NCI-H146 (cell line): ENCODE results near the gene RABAC1.
"Not testable (repeated sequence)": the region's sequence is repeated elsewhere in the genome, so short reads cannot be mapped to it uniquely, and the experiment has no call there.

Experiments used
- DNase-seq: peaks from one replicate; lab custom pipeline; 2025; lab: John Stamatoyannopoulos, UW

The RABAC1 gene

DNA sequence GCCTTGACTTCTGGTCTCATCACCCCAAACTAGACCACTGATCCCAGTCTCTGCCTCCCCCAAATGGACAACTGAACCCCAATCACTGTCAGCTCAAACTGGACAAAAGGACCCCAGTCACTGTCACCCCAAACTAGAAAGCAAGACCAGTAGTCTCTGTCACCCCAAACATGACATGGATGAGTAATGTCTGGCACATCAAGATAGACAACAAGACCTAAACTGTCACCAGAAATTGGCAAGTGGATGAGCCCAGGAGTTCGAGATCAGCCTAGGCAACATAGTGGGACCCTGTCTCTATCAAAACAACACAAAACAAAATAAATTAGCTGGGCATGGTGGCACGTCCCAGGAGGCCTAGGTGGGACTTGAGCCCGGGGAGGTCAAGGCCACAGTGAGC, 12.0 kb downstream of the RABAC1 start:
- no peak for DNase-seq

DNA sequence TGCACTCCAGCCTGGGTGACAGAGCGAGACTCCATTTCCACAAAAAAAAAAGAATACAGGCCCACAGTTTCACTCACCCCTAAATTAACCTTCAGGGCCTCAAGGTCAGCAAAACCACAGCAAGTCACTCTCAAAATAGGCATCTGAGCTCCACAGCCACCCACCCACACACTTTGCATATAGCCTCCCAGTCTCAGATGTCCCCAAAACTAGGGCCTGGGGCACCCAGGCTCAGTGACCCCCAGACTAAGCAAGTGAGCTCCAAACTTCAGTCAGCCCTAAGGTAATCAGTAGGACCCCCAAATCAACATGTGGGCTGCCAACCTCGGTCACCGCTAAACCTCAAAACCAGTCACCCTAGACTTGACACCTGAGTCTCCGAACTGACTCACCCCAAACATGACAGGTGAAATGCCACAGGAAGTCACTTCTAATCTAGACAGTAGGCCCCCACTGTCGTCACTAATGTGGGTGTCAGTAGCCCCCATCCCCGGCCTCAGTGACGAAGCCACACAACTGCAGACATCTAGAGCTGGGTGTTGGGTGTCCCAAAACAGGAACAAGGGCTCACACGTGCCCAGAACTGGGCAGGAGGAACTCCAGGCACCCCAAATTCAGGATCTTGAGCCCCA, 13.9 kb downstream of the RABAC1 start:
- DNase-seq = no peak

DNA sequence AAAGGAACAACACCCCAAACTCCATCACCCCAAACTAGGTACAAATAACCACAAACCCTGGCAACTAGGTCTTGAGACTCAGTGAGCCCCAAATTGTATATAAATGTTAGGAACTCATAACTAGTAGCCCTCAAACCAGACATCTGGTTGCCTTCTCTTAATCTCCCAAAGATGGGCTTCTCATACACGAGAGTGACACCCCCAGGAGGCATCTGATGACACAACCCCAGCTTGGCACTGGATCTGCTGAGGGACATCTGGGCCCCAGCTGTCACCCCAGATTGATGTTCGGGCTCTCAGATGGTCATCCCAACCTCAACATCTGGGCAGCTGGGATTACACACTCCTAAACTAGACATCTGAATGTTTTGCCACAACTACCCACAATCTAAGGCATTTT, 14.8 kb downstream of the RABAC1 start:
- DNase-seq = no peak

DNA sequence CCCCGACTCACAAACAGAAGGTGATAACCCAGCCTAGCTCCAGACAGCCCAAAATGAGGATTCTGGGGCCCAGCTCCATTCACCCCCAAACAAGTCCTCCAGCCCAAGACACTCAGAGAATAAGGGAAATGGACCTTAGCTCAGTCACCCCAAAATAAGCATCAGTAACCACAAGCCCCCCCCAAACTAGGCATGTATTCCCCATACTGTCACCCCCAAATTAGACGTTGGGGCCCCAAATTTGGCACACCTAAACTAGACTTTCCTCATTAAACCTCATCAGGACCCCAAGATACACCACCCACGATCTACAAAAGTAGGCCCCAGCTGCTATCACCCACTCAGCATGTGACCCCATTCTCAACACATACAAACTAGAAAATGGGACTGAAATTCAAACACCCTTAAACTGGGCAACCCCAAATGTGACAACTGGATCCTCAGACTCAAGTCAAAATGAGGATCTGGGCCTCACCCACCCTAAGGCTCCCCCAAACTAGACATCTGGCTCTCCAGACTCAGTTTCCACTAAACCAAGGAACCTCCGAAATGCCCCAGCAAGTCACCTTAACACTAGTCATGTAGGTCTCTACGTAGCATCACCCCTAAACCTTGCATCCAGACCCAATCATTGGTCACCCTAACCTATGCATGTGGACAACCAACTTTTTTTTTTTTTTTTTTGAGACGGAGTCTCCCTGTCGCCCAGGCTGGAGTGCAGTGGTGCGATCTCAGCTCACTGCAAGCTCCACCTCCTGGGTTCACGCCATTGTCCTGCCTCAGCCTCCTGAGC, 17.5 kb downstream of the RABAC1 start:
- DNase-seq = no peak

DNA sequence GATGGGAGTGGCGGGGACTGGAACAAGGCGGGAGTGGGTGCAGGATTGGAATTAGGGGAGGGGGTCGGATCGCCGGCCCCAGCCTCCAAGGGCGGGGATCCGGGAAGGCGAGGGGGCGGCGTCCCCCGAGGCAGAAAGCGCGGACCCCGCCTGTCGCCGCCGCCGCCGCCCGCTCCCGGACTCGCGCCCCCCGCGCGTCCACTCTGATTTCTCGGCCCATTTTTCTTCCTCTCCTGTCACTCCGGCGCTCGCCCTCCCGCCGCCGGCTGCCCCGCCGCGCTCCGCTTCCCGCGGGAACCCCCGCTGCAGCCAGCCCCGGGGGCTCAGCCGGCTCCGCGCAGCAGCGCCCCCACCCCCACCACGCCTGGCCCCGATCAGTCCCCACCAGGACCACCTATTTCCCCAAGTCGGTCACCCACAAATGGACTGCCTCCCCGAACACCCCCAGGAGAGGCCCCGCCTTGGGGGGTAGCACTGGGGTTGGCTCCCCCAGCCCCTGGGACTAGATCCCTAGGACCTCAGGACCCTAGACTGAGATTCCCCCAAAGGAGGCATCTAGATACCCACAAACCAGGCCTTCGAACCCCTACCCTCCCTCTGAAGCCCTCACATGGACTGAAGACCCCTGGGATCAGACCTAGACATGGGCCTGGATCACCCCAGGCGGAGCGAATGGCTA, 18.3 kb downstream of the RABAC1 start:
- DNase-seq = no peak

DNA sequence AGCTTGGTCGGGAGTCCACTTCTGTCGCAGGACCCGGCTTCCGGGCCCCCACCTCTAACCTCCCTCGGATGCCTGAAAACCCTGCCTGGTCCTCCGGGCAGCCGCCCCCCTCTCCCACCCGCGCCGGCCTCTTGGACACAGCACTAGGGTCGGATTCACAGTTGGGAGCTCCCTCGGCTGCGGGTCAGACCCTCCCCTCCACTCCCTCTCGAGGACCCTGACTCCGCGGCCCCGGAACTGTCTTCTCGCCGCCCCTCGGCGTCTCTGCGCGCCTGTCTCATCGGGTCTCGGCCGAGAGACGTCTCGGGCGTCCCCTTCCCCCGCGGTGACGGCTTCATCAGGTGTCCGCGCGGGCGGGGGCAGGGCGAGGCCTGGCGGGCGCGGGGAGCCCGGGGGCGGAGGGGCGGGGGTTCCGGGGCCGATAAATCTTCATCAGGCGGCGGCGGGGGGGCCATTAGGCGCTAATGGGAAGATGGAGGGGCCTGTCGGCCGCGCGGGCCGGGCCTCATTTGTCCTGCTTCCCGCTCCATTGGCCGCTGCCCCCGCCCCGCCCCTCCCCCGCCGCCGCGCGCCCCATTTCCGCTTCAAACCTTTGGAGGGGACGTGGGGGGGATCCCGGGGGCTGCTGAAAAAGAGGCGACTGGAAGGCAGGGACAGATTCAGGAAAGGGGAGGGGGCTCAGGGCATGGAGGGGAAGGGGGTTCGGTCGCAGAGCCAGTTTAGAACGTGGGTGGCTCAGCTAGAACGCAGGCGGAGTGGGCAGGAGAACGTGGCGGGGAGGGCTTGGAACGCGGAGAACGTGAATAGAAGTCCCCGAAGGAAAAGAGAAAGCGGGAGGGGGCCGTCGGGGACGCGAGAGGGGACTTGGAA, 19.0 kb downstream of the RABAC1 start:
- DNase-seq = peak; percentile 69

DNA sequence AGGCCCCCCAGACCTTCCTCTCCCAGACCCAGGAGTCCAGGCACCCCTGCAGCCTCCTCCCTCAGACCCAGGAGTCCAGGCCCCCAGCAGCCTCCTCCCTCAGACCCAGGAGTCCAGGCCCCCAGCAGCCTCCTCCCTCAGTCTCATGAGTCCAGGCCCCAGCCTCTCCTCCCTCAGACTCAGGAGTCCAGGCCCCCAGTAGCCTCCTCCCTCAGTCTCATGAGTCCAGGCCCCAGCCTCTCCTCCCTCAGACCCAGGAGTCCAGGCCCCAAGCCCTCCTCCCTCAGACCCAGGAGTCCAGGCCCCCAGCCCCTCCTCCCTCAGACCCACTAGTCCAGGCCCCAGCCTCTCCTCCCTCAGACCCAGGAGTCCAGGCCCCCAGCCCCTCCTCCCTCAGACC, 19.9 kb downstream of the RABAC1 start:
- not testable (repeated sequence) for DNase-seq

DNA sequence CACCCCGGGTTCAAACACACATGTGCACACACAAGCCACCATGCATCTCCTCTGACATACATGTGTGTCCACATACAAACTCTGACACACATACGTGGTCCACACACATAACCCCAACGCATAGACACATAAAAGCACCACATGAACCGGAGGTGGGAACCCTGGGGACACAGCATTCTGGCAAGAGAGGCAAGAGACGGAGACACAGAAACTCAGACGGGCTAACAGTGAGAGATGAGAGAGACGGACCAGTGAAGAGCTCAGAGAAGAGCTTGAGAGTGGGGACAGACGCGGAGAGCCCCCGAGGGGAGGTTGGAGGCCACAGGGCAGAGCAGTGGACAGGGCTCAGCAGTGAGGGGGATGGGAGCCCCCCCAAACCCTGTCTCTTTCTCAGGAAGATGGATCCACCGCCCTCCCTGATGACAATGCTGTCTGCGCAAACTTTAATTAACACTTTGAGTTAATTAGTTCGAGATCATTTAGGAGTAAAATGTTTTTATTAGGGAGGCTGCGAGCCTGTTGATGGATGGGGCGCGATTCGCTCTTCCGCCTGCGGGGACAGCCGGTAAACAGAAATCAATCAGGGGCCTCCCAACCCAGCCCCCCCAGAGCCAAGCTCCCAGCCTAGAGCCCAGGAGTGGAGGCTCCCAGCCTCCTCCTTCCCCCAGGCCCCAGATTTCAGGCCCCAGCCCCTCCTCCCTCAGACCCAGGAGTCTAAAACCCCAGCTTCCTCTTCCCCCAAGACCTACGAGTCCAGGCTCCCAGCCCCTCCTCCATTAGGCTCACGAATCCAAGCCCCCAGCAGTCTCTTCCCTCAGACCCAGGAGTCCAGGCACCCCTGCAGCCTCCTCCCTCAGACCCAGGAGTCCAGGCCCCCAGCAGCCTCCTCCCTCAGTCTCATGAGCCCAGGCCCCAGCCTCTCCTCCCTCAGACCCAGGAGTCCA, 21.3 kb downstream of the RABAC1 start:
- no peak for DNase-seq

DNA sequence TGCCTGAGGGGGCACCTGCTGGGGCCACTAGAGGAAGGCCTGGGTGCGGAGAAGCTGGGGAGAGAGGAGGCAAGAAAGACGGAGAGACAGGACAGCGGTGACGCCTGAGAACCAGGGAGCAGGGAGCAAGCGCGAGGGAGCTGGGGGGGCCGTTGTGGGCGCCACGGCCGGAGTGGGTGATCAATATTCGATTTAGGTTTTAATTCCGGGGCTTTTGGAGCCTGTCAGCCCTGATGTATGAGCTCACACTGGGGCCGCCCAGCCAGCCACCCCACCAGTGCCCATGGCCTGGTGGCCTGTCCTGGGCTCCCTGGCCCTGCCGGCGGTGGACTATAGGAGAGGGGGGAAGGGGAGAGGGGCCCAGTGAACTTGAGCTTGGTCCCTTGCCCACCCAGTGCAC, 22.2 kb downstream of the RABAC1 start:
- no peak for DNase-seq

DNA sequence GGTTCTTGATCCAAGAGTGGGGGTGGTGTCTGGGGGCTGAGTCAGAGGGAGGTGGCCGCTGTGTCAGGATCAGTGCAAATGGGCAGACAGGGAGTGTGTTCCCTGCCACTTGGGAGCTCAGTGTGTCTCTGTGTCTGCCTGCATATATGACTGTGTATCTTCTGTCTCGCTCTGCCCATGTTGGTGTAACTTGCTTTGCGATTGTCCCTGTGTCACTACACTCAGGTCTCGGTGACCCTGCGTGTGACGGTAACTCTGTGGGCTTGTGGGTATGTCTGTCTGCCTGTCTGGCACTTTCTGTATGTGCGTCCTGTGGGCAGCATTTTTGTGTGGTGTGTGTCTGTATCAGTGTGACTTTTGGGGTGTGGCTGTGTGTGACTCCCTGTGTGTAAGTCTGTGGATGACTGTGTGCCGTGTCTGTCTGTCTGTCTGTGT, 22.7 kb downstream of the RABAC1 start:
- DNase-seq = no peak

DNA sequence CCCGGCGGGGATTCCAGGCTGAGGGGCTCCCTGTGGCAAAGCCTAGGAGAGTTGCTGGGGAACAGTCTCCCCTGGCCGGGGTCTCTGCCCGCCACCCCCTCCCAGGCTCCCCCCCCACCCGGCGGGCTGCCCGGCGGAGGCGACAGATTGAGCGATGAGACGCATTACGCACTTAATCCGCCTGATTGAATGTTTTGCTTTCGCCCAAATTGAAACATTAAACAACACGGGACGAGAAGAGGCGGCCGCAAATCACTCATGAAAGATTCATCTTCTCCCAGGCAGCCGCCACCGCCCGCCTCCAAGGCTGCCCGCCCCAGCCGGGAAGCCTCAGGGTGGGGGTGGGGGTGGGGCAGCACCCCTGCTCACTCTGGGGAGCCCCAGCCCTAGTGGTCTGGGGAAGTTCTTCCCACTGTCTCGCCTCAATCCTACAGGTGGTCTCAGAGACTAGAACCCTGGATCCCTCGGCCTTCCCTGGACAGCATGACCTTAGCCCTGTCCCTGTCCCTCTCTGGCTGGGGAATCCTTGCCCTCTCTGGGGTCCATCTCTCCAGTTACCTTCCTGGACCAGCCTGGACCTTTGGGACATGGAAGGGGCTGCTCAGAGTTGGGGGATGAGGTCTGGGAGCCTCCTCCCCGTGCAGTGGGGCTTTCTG, 23.2 kb downstream of the RABAC1 start:
- no peak for DNase-seq

DNA sequence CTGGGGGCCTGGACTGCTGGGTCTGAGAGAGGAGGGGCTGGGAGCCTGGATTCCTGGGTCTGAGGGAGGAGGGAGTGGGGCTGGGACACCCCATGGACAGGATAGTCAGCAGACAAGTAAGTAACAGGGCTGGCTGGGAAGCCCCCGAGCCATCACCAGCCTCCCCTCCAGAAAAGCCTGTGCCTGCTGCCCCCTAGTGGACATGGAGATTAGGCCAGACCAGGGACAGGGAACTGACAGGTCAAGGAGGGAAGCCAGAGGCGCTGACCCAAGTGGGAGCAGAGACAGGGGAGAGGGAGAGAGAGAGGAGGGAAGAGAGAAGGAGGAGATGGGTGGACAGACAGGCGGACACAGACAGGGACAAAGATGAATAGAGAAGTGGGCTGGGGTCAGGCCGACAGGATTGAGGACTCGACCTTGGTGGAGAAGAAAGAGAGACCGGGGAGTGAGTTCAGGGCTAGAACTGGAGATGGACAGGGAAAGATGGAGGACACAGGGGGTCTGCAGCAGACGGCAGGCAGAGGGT, 24.2 kb downstream of the RABAC1 start:
- DNase-seq = peak; percentile 76

DNA sequence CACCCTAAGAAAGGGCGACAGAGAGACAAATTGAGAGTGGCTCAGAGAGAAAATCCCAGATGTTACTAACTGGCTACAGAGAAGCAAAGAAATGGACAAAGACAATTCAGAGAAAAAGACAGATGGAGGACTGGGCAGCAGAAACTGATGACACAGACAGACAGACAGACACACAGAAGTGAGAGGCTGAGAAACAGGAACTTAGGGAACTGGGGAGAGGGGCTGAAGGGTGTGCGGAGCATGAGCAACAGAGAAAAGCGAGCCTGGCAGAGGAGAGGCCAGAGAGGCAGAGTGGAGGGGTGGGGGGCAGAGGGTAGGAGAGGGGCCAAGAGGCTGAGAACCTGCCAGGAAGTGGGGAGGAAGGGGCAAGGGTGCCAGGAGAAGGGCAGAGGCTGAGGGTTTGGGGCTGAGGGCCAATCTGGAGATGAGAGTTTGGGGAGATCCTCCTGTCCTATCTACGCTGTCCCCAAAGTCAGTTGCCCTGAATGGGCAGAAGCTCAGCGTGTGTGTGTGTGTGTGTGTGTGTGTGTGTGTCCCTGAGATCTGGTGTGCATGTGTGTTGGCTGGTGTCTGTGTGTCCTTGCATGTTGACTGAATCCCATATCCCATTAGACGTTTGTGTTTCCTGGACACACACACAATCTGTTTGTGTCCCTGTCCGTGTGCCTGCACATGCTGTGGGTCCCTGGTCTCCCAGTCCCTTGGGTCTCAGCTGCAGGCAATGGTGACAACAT, 25.3 kb downstream of the RABAC1 start:
- DNase-seq = no peak

DNA sequence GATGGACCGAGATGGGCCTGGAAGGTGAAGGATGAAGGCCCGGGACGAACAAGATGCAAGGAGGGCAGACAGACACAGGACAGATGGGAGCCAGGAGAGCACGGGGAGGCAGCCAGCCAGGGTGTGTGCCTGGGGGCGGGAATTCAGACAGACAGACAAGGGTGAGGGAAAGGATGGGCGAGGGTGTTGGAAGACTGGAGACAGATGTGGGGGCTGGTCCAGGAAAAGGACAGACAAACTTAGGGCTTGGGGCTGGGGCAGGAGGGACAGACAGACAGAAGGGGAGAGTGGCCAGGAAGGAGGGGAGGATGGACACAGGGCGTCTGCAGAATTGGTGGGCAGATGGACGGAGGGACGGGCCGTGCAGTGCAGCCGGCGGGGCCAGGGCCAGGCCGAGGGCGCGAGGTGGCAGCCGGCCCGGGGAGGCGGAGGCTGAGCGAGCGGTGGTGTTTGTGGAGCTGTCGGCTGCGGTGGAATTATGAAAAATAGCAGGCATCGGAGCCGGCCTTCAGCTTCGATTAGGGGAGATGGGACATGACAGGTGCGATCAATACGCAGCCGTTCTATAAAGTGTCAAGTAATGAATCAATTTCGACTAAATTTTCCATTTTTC, 26.3 kb downstream of the RABAC1 start:
- DNase-seq = no peak

DNA sequence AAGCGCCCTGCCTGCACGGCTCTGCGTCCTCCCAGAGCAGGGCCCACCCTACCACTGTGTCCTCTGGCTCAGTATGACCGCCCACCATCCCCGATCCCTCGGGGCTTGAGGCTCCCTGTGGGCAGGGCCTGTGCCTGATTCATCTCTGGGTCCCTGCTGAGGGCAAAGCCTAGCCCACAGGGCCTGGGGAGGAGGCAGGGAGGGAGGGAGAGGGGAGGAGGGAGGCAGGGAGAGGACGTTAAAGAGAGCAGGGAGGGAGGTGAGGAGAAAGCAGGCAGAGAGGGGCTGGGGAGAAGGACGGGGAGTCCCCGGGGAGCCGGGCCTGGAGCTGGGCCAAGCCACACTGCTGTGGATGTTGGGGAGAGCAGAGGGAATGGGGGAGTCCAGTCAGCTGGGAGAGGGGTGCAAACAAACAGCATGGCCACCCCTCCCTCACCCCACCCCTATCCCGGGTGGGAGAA, 26.8 kb downstream of the RABAC1 start:
- DNase-seq = no peak

DNA sequence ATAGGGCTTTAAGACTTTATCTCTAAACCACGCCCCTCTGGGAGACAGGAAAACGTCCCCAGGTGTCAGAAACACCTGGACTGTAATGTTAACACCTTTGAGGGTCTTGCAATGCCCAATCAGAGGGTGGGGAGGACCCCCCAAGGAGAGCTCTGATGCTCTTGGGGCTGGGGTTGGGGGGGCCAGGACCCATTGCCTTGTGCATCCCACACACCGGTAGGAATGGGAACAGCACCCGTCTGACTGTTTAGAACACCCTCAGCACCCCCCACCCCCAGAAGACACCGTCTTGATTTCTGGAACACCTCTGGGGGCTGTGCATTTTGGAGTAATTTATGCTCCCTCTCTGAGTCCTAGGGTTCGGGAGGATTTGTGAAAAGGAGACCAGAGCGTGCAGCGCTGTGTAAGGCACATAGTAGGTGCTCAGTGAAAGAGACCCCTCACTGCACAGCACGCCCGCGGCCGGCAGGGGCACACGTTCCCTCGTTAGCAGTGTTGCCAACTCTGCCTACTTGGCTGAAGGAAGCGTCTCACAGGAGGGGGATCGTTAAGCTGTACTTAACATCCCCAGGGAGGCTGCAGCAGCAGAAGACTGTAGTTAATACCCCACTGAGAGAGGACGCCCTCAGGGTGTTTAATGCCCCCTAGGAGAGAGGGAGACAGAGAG, 28.1 kb downstream of the RABAC1 start:
- DNase-seq = peak; percentile 77

DNA sequence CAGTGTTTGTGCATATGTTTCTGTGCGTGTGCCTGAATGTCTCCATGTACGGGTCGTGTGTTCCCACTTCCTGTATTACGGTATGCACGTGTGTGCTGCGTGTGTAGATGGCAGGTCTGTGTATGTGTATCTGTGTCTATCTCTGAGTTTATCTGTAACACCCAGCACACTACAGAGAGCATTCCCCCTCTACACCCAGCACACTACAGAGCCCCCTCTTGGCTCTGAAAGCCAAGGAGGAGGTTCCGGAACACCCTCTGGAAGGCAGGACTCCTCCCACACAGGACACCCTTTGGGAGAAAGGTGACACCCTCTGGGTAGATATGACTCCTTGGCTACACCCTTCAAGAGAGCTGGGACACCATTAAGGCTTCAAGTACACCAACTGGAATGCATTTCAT, 28.8 kb downstream of the RABAC1 start:
- no peak for DNase-seq

DNA sequence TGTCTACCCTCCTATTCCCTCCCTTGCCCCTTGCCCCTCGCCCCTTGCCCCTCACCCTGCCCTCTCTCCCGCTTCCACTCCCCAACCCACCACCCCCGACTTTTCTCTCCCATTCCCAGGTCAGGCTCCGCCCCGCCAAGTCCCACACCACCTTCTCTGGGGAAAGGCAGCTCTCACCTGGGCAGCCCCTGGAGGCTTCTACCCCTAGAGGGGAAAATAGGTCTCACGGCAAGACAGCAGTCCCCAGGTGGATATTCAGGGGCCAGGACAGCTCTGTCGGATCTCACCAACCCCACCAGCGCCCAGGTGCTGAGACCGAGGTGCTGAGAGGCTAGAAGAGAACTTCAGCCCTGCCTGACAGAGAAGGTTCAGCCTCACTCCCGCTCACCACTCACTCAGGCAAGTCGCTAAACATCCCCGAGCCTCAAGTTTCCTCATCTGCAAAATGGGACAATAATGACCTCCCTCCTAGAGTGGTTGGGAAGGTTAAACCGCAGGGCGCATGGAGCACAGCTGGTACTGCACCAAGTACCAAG, 29.5 kb downstream of the RABAC1 start:
- DNase-seq = no peak
